Fibroblast of lung (primary cell): ENCODE results near the gene ZNF749. TPM values are rescaled to one million over a fixed set of nuclear protein-coding genes. Genes with fewer than 3 reads are reported as not detected.
"Not testable (repeated sequence)": the region's sequence is repeated elsewhere in the genome, so short reads cannot be mapped to it uniquely, and the experiment has no call there.

Source experiments
- DNase-seq, 2 donors: peaks; one replicate each; pipeline versions ENCODE4 v3.0.0 to v3.0.0-alpha.2; 2010; ENCODE audit warnings: low read depth in 2 of 2
- H2AFZ ChIP-seq: 2 replicates; pipeline ENCODE4 v1.5.1; 2012; ENCODE audit warnings: low read length, control low read depth, inconsistent platforms
- H3K27ac ChIP-seq: 2 replicates; pipeline ENCODE4 v1.5.1; 2011; ENCODE audit warnings: low read length, control low read depth; ENCODE audit not compliant: insufficient read depth
- H3K27me3 ChIP-seq: 2 replicates; pipeline ENCODE4 v1.5.1; 2011; ENCODE audit warnings: mild to moderate bottlenecking, low read length; ENCODE audit not compliant: control insufficient read depth, insufficient read depth
- H3K36me3 ChIP-seq: 2 replicates; pipeline ENCODE4 v1.5.1; 2011; ENCODE audit warnings: low read length; ENCODE audit not compliant: control insufficient read depth, insufficient read depth
- H3K4me1 ChIP-seq: 2 replicates; pipeline ENCODE4 v1.5.1; 2011; ENCODE audit warnings: low read length; ENCODE audit not compliant: control insufficient read depth, insufficient read depth; ENCODE audit errors: extremely low read depth
- H3K4me2 ChIP-seq: 2 replicates; pipeline ENCODE4 v1.5.1; 2011; ENCODE audit warnings: low read length, control low read depth; ENCODE audit not compliant: insufficient read depth; ENCODE audit errors: extremely low read depth
- H3K4me3 ChIP-seq, 4 experiments: fragments of 200-600 bp in 1 of 4; sonication (generic) in 1 of 4; replicated peaks in 1 of 4; 2 replicates each; pipeline ENCODE4 v1.5.1; 2011 to 2016; ENCODE audit warnings: low read length in 4 of 4, low read depth in 3 of 4, mild to moderate bottlenecking in 3 of 4, control low read depth in 2 of 4, inconsistent platforms in 1 of 4, mixed read lengths in 1 of 4; ENCODE audit not compliant: insufficient read depth in 1 of 4; ENCODE audit errors: control extremely low read depth in 1 of 4
- H3K79me2 ChIP-seq: 2 replicates; pipeline ENCODE4 v1.5.1; 2012; ENCODE audit warnings: mild to moderate bottlenecking, low read length, inconsistent platforms; ENCODE audit not compliant: control insufficient read depth, insufficient read depth
- H3K9ac ChIP-seq: 2 replicates; pipeline ENCODE4 v1.5.1; 2011; ENCODE audit warnings: mild to moderate bottlenecking, low read length, control low read depth; ENCODE audit not compliant: insufficient read depth
- H3K9me3 ChIP-seq: 2 replicates; pipeline ENCODE4 v1.5.1; 2012; ENCODE audit warnings: low read depth, low read length; ENCODE audit not compliant: control insufficient read depth, insufficient read depth
- H4K20me1 ChIP-seq: 2 replicates; pipeline ENCODE4 v1.5.1; 2011; ENCODE audit warnings: low read length; ENCODE audit not compliant: control insufficient read depth, insufficient read depth; ENCODE audit errors: extremely low read depth
- EZH2 ChIP-seq: IDR thresholded peaks from 2 replicates; pipeline ENCODE4 v1.5.1; 2012; ENCODE audit warnings: low read length, control low read depth, mild to moderate bottlenecking; ENCODE audit errors: missing control alignments
- polyA plus RNA-seq, 2 donors: library from polyadenylated mRNA; depleted of rRNA in 1 of 2; stranded (reverse) in 1 of 2; unstranded in 1 of 2; fragments of >200 nt; gene quantifications; 2 replicates each; pipeline ENCODE4 v1.2.1, GENCODE V29; 2011 to 2012; ENCODE audit warnings: missing spikeins in 1 of 2
- total RNA-seq: library from RNA; depleted of rRNA; stranded (reverse); fragments of >200 nt; gene quantifications from 2 replicates; pipeline ENCODE4 v1.2.1, GENCODE V29; 2014
- TF ChIP-seq, protein P1 (sequence below), 2 donors: IDR thresholded peaks in 1 of 2; conservative IDR thresholded peaks in 1 of 2; 1 replicate in 1 of 2; 2 replicates in 1 of 2; pipeline ENCODE4 v1.5.1; 2011 to 2012; ENCODE audit warnings: low read length in 2 of 2, control low read depth in 1 of 2, inconsistent platforms in 1 of 2, low read depth in 1 of 2, mild to moderate bottlenecking in 1 of 2

ZNF749 gene
- total and polyA plus RNA-seq, 2 donors (not counting 1 experiment from before 2014, with no cell fraction given), result 4.7 to 10.4 TPM

DNA sequence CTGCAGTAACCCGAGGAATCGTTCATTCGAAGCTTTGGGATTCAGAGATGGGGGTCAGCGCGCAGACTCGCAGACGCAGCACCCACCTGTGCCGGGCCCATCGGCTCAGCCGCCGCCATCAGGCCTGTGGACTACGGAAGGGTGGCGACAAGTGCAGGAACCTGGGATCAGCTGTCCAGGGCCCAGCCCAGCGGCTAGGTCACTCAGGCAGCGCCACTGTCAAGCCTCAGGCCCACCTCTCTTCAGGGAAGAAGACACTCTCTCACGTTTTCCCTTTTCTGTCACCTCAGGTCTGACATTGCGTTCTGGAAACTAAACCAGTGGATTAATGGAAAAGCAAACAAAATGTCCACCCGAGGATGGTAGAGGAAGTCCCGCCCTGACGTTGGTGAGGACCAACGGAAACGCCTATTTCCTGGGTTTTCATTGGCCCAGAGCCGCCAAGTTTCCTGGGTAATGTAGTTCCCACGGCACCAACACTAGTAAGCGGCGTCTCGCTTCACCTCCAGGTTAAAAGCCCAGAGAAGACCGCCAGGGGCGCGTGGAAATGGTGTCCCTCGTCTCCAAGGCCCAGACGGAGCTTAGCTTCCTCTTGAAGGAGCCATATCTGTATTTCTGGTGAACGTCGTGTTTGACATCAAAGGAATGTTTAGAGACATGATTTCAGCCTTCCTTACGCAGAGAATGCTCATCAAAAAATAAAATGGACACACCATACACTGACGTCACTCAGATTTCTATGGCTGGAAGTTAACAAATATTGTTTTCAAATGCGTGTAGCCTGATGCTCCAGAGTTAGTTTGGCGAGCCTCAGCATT is 42.3 kb downstream of the ZNF749 start, which contains the start of gene ZNF772:
TSS of gene ZNF772 (minus strand) at position 376 of the 818 bp plus-strand sequence. CDS start at position 119, 257 bp downstream.
- DNase-seq, result peak; percentile 92 to 94
- H3K27ac ChIP-seq, result peak within 1 kb of the TSS; percentile 77
- no peaks in the 10 kb centered on the region for H3K27me3 ChIP-seq
- peaks cover 23% of the 10 kb centered on the region for H3K9me3 ChIP-seq
- H2AFZ ChIP-seq, result peak within 1 kb of the TSS; percentile 100
- no peaks in the 10 kb centered on the region for H3K4me1 ChIP-seq
- no peak for TF ChIP-seq EZH2
- TF ChIP-seq, protein P1, sequence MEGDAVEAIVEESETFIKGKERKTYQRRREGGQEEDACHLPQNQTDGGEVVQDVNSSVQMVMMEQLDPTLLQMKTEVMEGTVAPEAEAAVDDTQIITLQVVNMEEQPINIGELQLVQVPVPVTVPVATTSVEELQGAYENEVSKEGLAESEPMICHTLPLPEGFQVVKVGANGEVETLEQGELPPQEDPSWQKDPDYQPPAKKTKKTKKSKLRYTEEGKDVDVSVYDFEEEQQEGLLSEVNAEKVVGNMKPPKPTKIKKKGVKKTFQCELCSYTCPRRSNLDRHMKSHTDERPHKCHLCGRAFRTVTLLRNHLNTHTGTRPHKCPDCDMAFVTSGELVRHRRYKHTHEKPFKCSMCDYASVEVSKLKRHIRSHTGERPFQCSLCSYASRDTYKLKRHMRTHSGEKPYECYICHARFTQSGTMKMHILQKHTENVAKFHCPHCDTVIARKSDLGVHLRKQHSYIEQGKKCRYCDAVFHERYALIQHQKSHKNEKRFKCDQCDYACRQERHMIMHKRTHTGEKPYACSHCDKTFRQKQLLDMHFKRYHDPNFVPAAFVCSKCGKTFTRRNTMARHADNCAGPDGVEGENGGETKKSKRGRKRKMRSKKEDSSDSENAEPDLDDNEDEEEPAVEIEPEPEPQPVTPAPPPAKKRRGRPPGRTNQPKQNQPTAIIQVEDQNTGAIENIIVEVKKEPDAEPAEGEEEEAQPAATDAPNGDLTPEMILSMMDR (conservative IDR thresholded peaks at IDR 0.05 in 1 of 2, IDR thresholded peaks at IDR 0.05 in 1 of 2; ENCODE audit: low read depth in 1 of 2, low read length in 2 of 2), result peak; percentile 57 to 60
- peak within 1 kb of the TSS; percentile 81 for H3K4me2 ChIP-seq
- peak within 1 kb of the TSS; percentile 72 for H3K9ac ChIP-seq
- H3K79me2 ChIP-seq, result peaks cover 8% of the 10 kb centered on the region
- no peaks in the 10 kb centered on the region for H4K20me1 ChIP-seq
- H3K36me3 ChIP-seq, result peaks cover 18% of the 10 kb centered on the region
- peak within 1 kb of the TSS; percentile 84 to 99 (median 90) for H3K4me3 ChIP-seq

DNA sequence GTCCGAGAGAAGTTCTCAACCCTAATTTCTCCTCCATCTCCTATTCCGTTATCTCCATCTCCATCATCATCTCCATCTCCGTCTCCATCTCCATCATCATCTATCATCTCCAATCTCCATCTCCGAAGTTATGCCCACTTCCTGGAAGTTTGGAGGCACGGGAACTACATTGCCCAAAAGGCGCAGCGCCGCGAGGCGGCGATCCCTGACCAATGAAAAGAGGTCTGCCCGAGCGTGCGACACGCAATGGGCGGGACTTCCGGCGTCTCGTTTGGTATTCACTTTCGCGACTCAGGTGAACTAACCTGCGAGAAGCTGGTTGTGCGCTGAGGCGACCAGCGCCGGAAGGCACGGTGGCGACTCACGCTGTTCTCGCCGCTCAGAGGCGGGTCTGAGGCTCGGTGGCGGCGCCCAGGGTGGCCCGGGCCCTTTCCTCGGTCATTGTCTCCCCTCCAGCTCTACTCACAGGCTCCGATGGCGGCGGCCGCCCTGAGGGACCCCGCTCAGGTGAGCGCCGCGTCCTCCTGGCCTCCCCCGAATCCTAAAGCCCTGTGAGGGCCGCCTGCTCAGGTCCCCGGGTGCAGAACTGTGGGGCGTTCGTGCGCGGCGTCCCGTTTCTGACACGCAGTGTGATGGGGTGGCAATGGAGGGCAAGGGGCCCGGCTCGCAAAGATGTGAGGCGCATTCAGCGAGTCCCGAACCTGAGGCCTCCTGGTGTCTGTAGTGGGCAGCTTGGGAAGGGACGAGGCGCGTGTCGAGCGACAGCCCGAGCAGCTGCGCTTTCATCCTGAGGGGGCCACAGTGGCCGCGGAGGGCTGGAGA is 52.6 kb downstream of the ZNF749 start, which contains the start of gene ZNF419:
TSS of gene ZNF419 (plus strand) at position 274 of the 822 bp plus-strand sequence. CDS start at position 475, 201 bp downstream.
- H3K79me2 ChIP-seq, H3K27me3 ChIP-seq, H3K36me3 ChIP-seq, H4K20me1 ChIP-seq, H3K9me3 ChIP-seq, H3K4me1 ChIP-seq: not testable (repeated sequence)
- Histone ChIP-seq H3K27ac (peak within 1 kb of the TSS; percentile 38), H3K9ac (peak within 1 kb of the TSS; percentile 57), H3K4me3 (peak within 1 kb of the TSS; percentile 50 to 88 (median 75)), H2AFZ (peak within 1 kb of the TSS; percentile 83), H3K4me2 (peak within 1 kb of the TSS; percentile 58)
- peak; percentile 79 to 83 for DNase-seq

DNA sequence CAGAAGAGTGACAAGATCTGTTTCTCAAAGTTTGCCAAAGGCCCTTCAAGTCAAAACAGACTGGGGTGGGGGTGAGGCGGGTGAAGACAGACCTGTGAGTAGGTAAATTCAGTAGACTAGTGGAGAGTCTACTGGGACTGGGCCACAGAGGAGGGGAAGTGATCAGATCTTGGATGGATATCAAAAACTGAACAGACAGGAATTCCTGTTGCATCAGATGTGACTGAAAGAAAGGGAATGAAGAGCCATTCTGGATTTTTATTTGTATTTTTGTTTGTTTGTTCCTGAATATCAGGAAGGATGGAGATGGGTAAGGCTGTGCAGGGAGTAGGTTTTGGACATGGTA is 53.1 kb downstream of the ZNF749 start:
- H3K9ac ChIP-seq, H3K4me1 ChIP-seq, H3K27me3 ChIP-seq, H4K20me1 ChIP-seq, H3K79me2 ChIP-seq, H3K27ac ChIP-seq, H3K9me3 ChIP-seq: not testable (repeated sequence)
- Histone ChIP-seq H3K4me2 (peak overlapping the region; percentile 58), H3K36me3 (peaks cover 11% of the 10 kb centered on the region), H2AFZ (peak overlapping the region; percentile 43), H3K4me3 (peak overlapping the region; percentile 4 to 79 (median 40))
- DNase-seq, result peak; percentile 33 to 42

Other genes starting within 250 kb of the ZNF749 start
- 19.0 and 24.9 TPM in 2 replicates for gene ZNF264, start 243.8 kb upstream of the ZNF749 start, total RNA-seq
- 5.8 and 7.7 TPM in 2 replicates for gene ZNF264, start 243.8 kb upstream of the ZNF749 start, polyA plus RNA-seq
- gene AURKC, start 204.3 kb upstream of the ZNF749 start, total RNA-seq, result 0.50 and 0.77 TPM in 2 replicates
- gene AURKC, start 204.3 kb upstream of the ZNF749 start, polyA plus RNA-seq, result 0.59 and 1.4 TPM in 2 replicates
- 33.4 and 40.6 TPM in 2 replicates for gene ZNF805, start 194.7 kb upstream of the ZNF749 start, total RNA-seq
- gene ZNF805, start 194.7 kb upstream of the ZNF749 start, polyA plus RNA-seq, result 5.6 and 8.1 TPM in 2 replicates
- 78.1 and 80.9 TPM in 2 replicates for gene ZNF460, start 154.8 kb upstream of the ZNF749 start, total RNA-seq
- 7.2 and 13.1 TPM in 2 replicates for gene ZNF460, start 154.8 kb upstream of the ZNF749 start, polyA plus RNA-seq
- 10.5 and 12.9 TPM in 2 replicates for gene ZNF543, start 114.9 kb upstream of the ZNF749 start, total RNA-seq
- gene ZNF543, start 114.9 kb upstream of the ZNF749 start, polyA plus RNA-seq, result 2.8 and 3.0 TPM in 2 replicates
- 11.6 and 13.7 TPM in 2 replicates for gene ZNF304, start 84.1 kb upstream of the ZNF749 start, total RNA-seq
- 6.2 and 7.3 TPM in 2 replicates for gene ZNF304, start 84.1 kb upstream of the ZNF749 start, polyA plus RNA-seq
- gene TRAPPC2B, start 71.8 kb upstream of the ZNF749 start, total RNA-seq, result 9.8 and 13.4 TPM in 2 replicates
- gene TRAPPC2B, start 71.8 kb upstream of the ZNF749 start, polyA plus RNA-seq, result 14.0 and 16.5 TPM in 2 replicates
- gene ZNF547, start 71.8 kb upstream of the ZNF749 start, total RNA-seq, result 4.6 and 6.1 TPM in 2 replicates
- 1.8 and 2.7 TPM in 2 replicates for gene ZNF547, start 71.8 kb upstream of the ZNF749 start, polyA plus RNA-seq
- gene ZNF548, start 45.5 kb upstream of the ZNF749 start, total RNA-seq, result 21.1 and 23.9 TPM in 2 replicates
- gene ZNF548, start 45.5 kb upstream of the ZNF749 start, polyA plus RNA-seq, result 8.8 and 12.0 TPM in 2 replicates
- gene ZNF17, start 24.2 kb upstream of the ZNF749 start, total RNA-seq, result 12.3 and 15.2 TPM in 2 replicates
- 5.2 and 6.8 TPM in 2 replicates for gene ZNF17, start 24.2 kb upstream of the ZNF749 start, polyA plus RNA-seq
- 0.26 and 0.50 TPM in 2 replicates for gene VN1R1, start 21.8 kb downstream of the ZNF749 start, total RNA-seq
- gene VN1R1, start 21.8 kb downstream of the ZNF749 start, polyA plus RNA-seq, result 0.17 and 0.26 TPM in 2 replicates
- gene ZNF772, start 42.2 kb downstream of the ZNF749 start, total RNA-seq, result 16.9 and 29.7 TPM in 2 replicates
- 6.0 and 7.5 TPM in 2 replicates for gene ZNF772, start 42.2 kb downstream of the ZNF749 start, polyA plus RNA-seq
- 13.6 and 20.3 TPM in 2 replicates for gene ZNF419, start 52.4 kb downstream of the ZNF749 start, total RNA-seq
- 4.6 and 8.9 TPM in 2 replicates for gene ZNF419, start 52.4 kb downstream of the ZNF749 start, polyA plus RNA-seq
- 20.8 and 39.8 TPM in 2 replicates for gene ZNF773, start 64.6 kb downstream of the ZNF749 start, total RNA-seq
- 6.8 and 9.4 TPM in 2 replicates for gene ZNF773, start 64.6 kb downstream of the ZNF749 start, polyA plus RNA-seq
- gene ZNF549, start 92.0 kb downstream of the ZNF749 start, total RNA-seq, result 6.7 and 7.8 TPM in 2 replicates
- gene ZNF549, start 92.0 kb downstream of the ZNF749 start, polyA plus RNA-seq, result 3.9 and 4.8 TPM in 2 replicates
- 6.9 and 8.6 TPM in 2 replicates for gene ZNF550, start 124.5 kb downstream of the ZNF749 start, total RNA-seq
- 4.2 and 5.7 TPM in 2 replicates for gene ZNF550, start 124.5 kb downstream of the ZNF749 start, polyA plus RNA-seq
- 6.9 and 9.2 TPM in 2 replicates for gene ZNF416, start 143.6 kb downstream of the ZNF749 start, total RNA-seq
- gene ZNF416, start 143.6 kb downstream of the ZNF749 start, polyA plus RNA-seq, result 3.9 and 4.5 TPM in 2 replicates
- 7.1 and 7.2 TPM in 2 replicates for gene ZIK1, start 148.8 kb downstream of the ZNF749 start, total RNA-seq
- 3.9 and 5.3 TPM in 2 replicates for gene ZIK1, start 148.8 kb downstream of the ZNF749 start, polyA plus RNA-seq
- gene ZNF530, start 164.6 kb downstream of the ZNF749 start, total RNA-seq, result 2.5 and 2.8 TPM in 2 replicates
- gene ZNF530, start 164.6 kb downstream of the ZNF749 start, polyA plus RNA-seq, result 1.6 and 2.5 TPM in 2 replicates
- 22.9 and 30.6 TPM in 2 replicates for gene ZNF134, start 178.9 kb downstream of the ZNF749 start, total RNA-seq
- 9.2 and 11.7 TPM in 2 replicates for gene ZNF134, start 178.9 kb downstream of the ZNF749 start, polyA plus RNA-seq
- gene ZNF211, start 197.8 kb downstream of the ZNF749 start, total RNA-seq, result 11.6 and 16.8 TPM in 2 replicates
- 5.3 and 9.1 TPM in 2 replicates for gene ZNF211, start 197.8 kb downstream of the ZNF749 start, polyA plus RNA-seq
- gene ZSCAN4, start 233.6 kb downstream of the ZNF749 start, total RNA-seq, result not detected in 2 replicates
- gene ZSCAN4, start 233.6 kb downstream of the ZNF749 start, polyA plus RNA-seq, result not detected in 2 replicates
- gene ZNF551, start 246.7 kb downstream of the ZNF749 start, total RNA-seq, result 4.8 and 4.9 TPM in 2 replicates
- 3.7 and 4.8 TPM in 2 replicates for gene ZNF551, start 246.7 kb downstream of the ZNF749 start, polyA plus RNA-seq